Endothelial cell of umbilical vein (primary cell): ENCODE measurements around the gene NAAA. TPM values are rescaled to one million over a fixed set of nuclear protein-coding genes. Genes with fewer than 3 reads are reported as not detected.

Experiments
- BruUV-seq: library from RNA; stranded (reverse); fragments of 400-500 nt; replicated peaks from 2 replicates; lab custom pipeline; 2021; lab: Mats Ljungman, UMichigan
- CTCF ChIA-PET: fragments of 300-600, 350-600 bp; sonication (Branson Sonifier 250); formaldehyde crosslinking; loops from one replicate; lab custom pipeline; 2021; ENCODE audit warnings: antibody characterized with exemption, inconsistent platforms; lab: Charles Lee
- POLR2A ChIA-PET: fragments of 300-600, 350-600 bp; sonication (Branson Sonifier 250); formaldehyde crosslinking; loops from one replicate; lab custom pipeline; 2021; ENCODE audit warnings: antibody characterized with exemption, inconsistent platforms; lab: Charles Lee
- DNase-seq: peaks from one replicate; pipeline ENCODE4 v3.0.0-alpha.2; 2011; ENCODE audit warnings: low read depth, low spot score
- FAIRE-seq: peaks from 2 replicates; lab custom pipeline; 2011; peaks lifted over from hg19 to GRCh38; lab: Jason Lieb, UNC
- H2AFZ ChIP-seq: 2 replicates; pipeline ENCODE4 v1.6.0; 2012; ENCODE audit warnings: low read depth, low read length, control low read depth, inconsistent platforms
- H3K27ac ChIP-seq: 2 replicates; pipeline ENCODE4 v1.5.1; 2011; ENCODE audit warnings: low read depth, mild to moderate bottlenecking, control low read depth, low read length, moderate library complexity; ENCODE audit not compliant: insufficient read depth
- H3K27me3 ChIP-seq, 2 experiments: 2 replicates each; pipeline versions ENCODE4 v1.6.0 to v1.6.1; 2011; ENCODE audit warnings: low read length in 2 of 2, mixed read lengths in 1 of 2; ENCODE audit not compliant: control insufficient read depth in 2 of 2, insufficient read depth in 2 of 2
- H3K36me3 ChIP-seq, 2 experiments: 2 replicates in 1 of 2; 3 replicates in 1 of 2; pipeline ENCODE4 v1.5.1; 2011; ENCODE audit warnings: low read length in 2 of 2, mild to moderate bottlenecking in 1 of 2, moderate library complexity in 1 of 2; ENCODE audit not compliant: control insufficient read depth in 2 of 2, insufficient read depth in 2 of 2; ENCODE audit errors: extremely low read depth in 1 of 2
- H3K4me1 ChIP-seq: 3 replicates; pipeline ENCODE4 v1.5.1; 2011; ENCODE audit warnings: mild to moderate bottlenecking, low read length; ENCODE audit not compliant: control insufficient read depth, insufficient read depth; ENCODE audit errors: extremely low read depth
- H3K4me2 ChIP-seq: 2 replicates; pipeline ENCODE4 v1.6.1; 2011; ENCODE audit warnings: low read length, control low read depth, mixed read lengths; ENCODE audit not compliant: insufficient read depth
- H3K4me3 ChIP-seq, 3 experiments: fragments of 200-600 bp in 1 of 3; sonication (generic), shearing (Covaris generic) in 1 of 3; replicated peaks in 1 of 3; 2 replicates each; pipeline ENCODE4 v1.5.1; 2011 to 2016; ENCODE audit warnings: control low read depth in 3 of 3, low read length in 3 of 3, mild to moderate bottlenecking in 2 of 3, inconsistent platforms in 1 of 3, low read depth in 1 of 3, moderate library complexity in 1 of 3; ENCODE audit not compliant: insufficient read depth in 1 of 3
- H3K79me2 ChIP-seq: 2 replicates; pipeline ENCODE4 v1.6.0; 2012; ENCODE audit warnings: low read length, inconsistent platforms; ENCODE audit not compliant: control insufficient read depth, insufficient read depth
- H3K9ac ChIP-seq: replicated peaks from 2 replicates; pipeline ENCODE3; 2011; ENCODE audit warnings: low read length, control low read depth; ENCODE audit not compliant: insufficient read depth; ENCODE audit errors: extremely low read depth
- H3K9me1 ChIP-seq: replicated peaks from 3 replicates; pipeline ENCODE4 v1.6.0; 2011; ENCODE audit warnings: mild to moderate bottlenecking, low read length; ENCODE audit not compliant: control insufficient read depth, insufficient read depth; ENCODE audit errors: extremely low read depth
- H3K9me3 ChIP-seq: replicated peaks from 2 replicates; pipeline ENCODE4 v1.5.1; 2012; ENCODE audit warnings: low read length, inconsistent platforms; ENCODE audit not compliant: control insufficient read depth, insufficient read depth
- H4K20me1 ChIP-seq: replicated peaks from 2 replicates; pipeline ENCODE3; 2011; ENCODE audit warnings: mild to moderate bottlenecking, low read length; ENCODE audit not compliant: control insufficient read depth, insufficient read depth; ENCODE audit errors: extremely low read depth
- EZH2 ChIP-seq: IDR thresholded peaks from 2 replicates; pipeline ENCODE4 v1.6.1; 2012; ENCODE audit warnings: borderline replicate concordance, low read depth, mild to moderate bottlenecking, moderate library complexity, low read length, inconsistent platforms; ENCODE audit not compliant: severe bottlenecking
- GATA2 ChIP-seq: IDR thresholded peaks from 2 replicates; pipeline ENCODE4 v1.7.0; 2011; ENCODE audit warnings: low read depth, mild to moderate bottlenecking, moderate library complexity, mixed read lengths, low read length; ENCODE audit not compliant: insufficient read length, insufficient read depth
- MYC ChIP-seq: IDR thresholded peaks from one replicate; pipeline ENCODE4 v1.6.1; 2011; ENCODE audit warnings: mild to moderate bottlenecking, low read depth, low read length
- POLR2AphosphoS5 ChIP-seq: IDR thresholded peaks from 2 replicates; pipeline ENCODE4 v1.6.1; 2012; ENCODE audit warnings: low read depth, mild to moderate bottlenecking, control low read depth, low read length, moderate library complexity; ENCODE audit not compliant: insufficient read depth
- dilution Hi-C: fragments of 300-500 bp; cut with MboI; formaldehyde crosslinking; loops from one replicate; pipeline ENCODE4 v1.15.0; 2019; ENCODE audit warnings: low sequenced_read_pairs; ENCODE audit not compliant: extremely low pct_ligation_motif_present
- intact Hi-C: fragments of 100-400 bp; cut with micrococcal nuclease; formaldehyde crosslinking; loops from one replicate; pipeline ENCODE4 v1.10.0; 2022
- polyA plus RNA-seq, 4 experiments: library from polyadenylated mRNA; depleted of rRNA in 3 of 4; stranded (reverse) in 3 of 4; unstranded in 1 of 4; fragments of >200 nt; gene quantifications; 2 replicates each; pipeline versions ENCODE4 v1.2.1 to v1.2.3, GENCODE V29; 2011 to 2012; ENCODE audit warnings: missing spikeins in 1 of 4
- total RNA-seq: library from RNA; stranded (reverse); gene quantifications from 2 replicates; pipeline ENCODE4 v1.2.3, GENCODE V29; 2021
- TF ChIP-seq, protein P1 (sequence below): IDR thresholded peaks from 2 replicates; pipeline ENCODE4 v1.6.1; 2011; ENCODE audit not compliant: insufficient read depth, insufficient read length
- TF ChIP-seq, protein P2 (sequence below), 2 donors: IDR thresholded peaks; 1 replicate in 1 of 2; 2 replicates in 1 of 2; pipeline ENCODE4 v1.5.1; 2011; ENCODE audit warnings: low read length in 2 of 2, mild to moderate bottlenecking in 2 of 2, moderate library complexity in 2 of 2, control low read depth in 1 of 2, inconsistent platforms in 1 of 2, low read depth in 1 of 2; ENCODE audit not compliant: insufficient read depth in 1 of 2; ENCODE audit errors: extremely low read depth in 1 of 2

Gene NAAA
- total and polyA plus RNA-seq, 2 donors (not counting 3 experiments of a cell fraction or from before 2014, with no cell fraction given) = 15.3 to 24.4 TPM

GRCh38 chr4:75924309-75924827 is 16.4 kb downstream of the NAAA start:
- Histone ChIP-seq H3K9me1 (no peaks in the 10 kb centered on the region), H3K9me3 (no peaks in the 10 kb centered on the region), H3K36me3 (peaks cover 0 to 2% of the 10 kb centered on the region in 2 experiments), H3K4me3 (no peak overlapping the region), H3K27me3 (no peaks in the 10 kb centered on the region), H3K27ac (no peak overlapping the region), H3K79me2 (no peaks in the 10 kb centered on the region), H3K9ac (no peak overlapping the region), H3K4me2 (no peak overlapping the region), H2AFZ (no peak overlapping the region), H4K20me1 (no peaks in the 10 kb centered on the region), H3K4me1 (no peaks in the 10 kb centered on the region)
- CTCF ChIA-PET = interaction anchor here (1.3 to 2.9 kb wide), 2 partner anchors 9 to 29 kb away, joined by 4 to 16 read pairs; no protein-coding TSS in a partner anchor
- no TSS peak for BruUV-seq
- TF ChIP-seq, protein P1, sequence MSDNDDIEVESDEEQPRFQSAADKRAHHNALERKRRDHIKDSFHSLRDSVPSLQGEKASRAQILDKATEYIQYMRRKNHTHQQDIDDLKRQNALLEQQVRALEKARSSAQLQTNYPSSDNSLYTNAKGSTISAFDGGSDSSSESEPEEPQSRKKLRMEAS = no peak
- intact Hi-C loops = no loop called here
- POLR2A ChIA-PET = no interaction called here
- FAIRE-seq (no peak), DNase-seq (no peak)
- dilution Hi-C loops = no loop called here

- TF ChIP-seq MYC (no peak), POLR2AphosphoS5 (no peak), GATA2 (no peak), EZH2 (no peak)
- TF ChIP-seq, protein P1 = no peak
- TF ChIP-seq, protein P2, sequence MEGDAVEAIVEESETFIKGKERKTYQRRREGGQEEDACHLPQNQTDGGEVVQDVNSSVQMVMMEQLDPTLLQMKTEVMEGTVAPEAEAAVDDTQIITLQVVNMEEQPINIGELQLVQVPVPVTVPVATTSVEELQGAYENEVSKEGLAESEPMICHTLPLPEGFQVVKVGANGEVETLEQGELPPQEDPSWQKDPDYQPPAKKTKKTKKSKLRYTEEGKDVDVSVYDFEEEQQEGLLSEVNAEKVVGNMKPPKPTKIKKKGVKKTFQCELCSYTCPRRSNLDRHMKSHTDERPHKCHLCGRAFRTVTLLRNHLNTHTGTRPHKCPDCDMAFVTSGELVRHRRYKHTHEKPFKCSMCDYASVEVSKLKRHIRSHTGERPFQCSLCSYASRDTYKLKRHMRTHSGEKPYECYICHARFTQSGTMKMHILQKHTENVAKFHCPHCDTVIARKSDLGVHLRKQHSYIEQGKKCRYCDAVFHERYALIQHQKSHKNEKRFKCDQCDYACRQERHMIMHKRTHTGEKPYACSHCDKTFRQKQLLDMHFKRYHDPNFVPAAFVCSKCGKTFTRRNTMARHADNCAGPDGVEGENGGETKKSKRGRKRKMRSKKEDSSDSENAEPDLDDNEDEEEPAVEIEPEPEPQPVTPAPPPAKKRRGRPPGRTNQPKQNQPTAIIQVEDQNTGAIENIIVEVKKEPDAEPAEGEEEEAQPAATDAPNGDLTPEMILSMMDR (IDR thresholded peaks at IDR 0.05; ENCODE audit: extremely low read depth in 1 of 2, insufficient read depth in 1 of 2, low read depth in 1 of 2, low read length in 2 of 2) = no peak
- no peaks in the 10 kb centered on the region for H3K4me1 ChIP-seq
- no peaks in the 10 kb centered on the region for H3K9me1 ChIP-seq
- peaks cover 0 to 2% of the 10 kb centered on the region in 2 experiments for H3K36me3 ChIP-seq
- no peaks in the 10 kb centered on the region for H3K79me2 ChIP-seq
- no peak overlapping the region for H3K27ac ChIP-seq
- H3K9ac ChIP-seq = no peak overlapping the region
- no peak overlapping the region for H3K4me3 ChIP-seq
- intact Hi-C loops = no loop called here
- DNase-seq (no peak), FAIRE-seq (no peak)
- H3K9me3 ChIP-seq = no peaks in the 10 kb centered on the region
- CTCF ChIA-PET = interaction anchor here (0.9 to 2.0 kb wide), 2 partner anchors 22 to 27 kb away, joined by 3 to 8 read pairs; no protein-coding TSS in a partner anchor
- no peak overlapping the region for H2AFZ ChIP-seq
- no TSS peak for BruUV-seq
- POLR2A ChIA-PET = no interaction called here
- dilution Hi-C loops = no loop called here
- no peaks in the 10 kb centered on the region for H3K27me3 ChIP-seq
- H3K4me2 ChIP-seq = no peak overlapping the region
- no peaks in the 10 kb centered on the region for H4K20me1 ChIP-seq
These were observed 18.2 kb downstream of the NAAA start for GRCh38 chr4:75922588-75922987.
